Measurements from ENCODE around the gene PSME1. TPM values are rescaled to one million over a fixed set of nuclear protein-coding genes. Genes with fewer than 3 reads are reported as not detected.

Gene PSME1
- total and polyA plus RNA-seq, 2 of the 13 experiments (the other 11 are each of a cell fraction or from before 2014, with no cell fraction given): 159 to 608 TPM

DNA sequence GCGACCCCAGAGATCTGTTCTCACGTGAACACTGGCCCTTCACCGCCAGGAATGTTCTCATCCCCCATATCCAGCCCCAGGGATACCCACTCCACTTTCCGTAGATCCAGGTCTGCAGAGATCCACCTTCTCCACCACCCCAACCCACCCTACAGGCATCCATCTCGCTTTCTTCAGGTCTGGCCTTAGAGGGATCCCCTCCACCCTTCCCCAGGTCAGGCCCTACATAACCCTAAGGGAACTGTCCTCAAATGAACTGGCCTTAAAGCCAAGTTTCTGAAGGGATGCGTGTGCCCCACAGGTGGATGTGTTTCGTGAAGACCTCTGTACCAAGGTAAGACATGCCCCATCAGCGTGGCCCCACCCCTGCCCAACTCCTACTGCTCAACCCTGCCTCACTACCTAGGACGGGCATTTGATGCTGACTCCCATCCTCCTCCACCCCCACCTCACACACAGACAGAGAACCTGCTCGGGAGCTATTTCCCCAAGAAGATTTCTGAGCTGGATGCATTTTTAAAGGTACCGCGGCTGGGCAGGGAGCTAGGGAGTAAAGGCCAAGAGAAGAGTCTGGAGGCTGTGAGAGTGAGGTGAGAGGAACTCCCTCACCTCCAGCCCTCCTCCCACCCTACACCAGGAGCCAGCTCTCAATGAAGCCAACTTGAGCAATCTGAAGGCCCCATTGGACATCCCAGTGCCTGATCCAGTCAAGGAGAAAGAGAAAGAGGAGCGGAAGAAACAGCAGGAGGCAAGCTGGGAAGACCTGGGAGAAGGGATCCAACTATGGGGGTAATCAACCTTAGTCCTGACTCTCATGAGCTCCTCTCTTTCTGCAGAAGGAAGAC, 912 bp downstream of the PSME1 start (continued):
- TF ChIP-seq ZNF251 (CRISPR knock-in tag; IDR thresholded peaks at IDR 0.05): peak; percentile 43; the same call in 1 of the 2 replicates
- no peak for TF ChIP-seq ZNF891 (CRISPR knock-in tag; IDR thresholded peaks at IDR 0.05)
- no peak for TF ChIP-seq ZNF232 (CRISPR knock-in tag; IDR thresholded peaks at IDR 0.05; ENCODE audit: borderline replicate concordance)
- TF ChIP-seq, protein P1, sequence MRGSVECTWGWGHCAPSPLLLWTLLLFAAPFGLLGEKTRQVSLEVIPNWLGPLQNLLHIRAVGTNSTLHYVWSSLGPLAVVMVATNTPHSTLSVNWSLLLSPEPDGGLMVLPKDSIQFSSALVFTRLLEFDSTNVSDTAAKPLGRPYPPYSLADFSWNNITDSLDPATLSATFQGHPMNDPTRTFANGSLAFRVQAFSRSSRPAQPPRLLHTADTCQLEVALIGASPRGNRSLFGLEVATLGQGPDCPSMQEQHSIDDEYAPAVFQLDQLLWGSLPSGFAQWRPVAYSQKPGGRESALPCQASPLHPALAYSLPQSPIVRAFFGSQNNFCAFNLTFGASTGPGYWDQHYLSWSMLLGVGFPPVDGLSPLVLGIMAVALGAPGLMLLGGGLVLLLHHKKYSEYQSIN (CRISPR knock-in tag; IDR thresholded peaks at IDR 0.05; ENCODE audit: borderline replicate concordance): no peak
- 0 out of 2 replicates have a peak, but pooled peaks have one; percentile 39 for TF ChIP-seq ZNF550 (CRISPR knock-in tag; IDR thresholded peaks at IDR 0.05; ENCODE audit: borderline replicate concordance)
- no peak for TF ChIP-seq ZFP1 (CRISPR knock-in tag; IDR thresholded peaks at IDR 0.05)

DNA sequence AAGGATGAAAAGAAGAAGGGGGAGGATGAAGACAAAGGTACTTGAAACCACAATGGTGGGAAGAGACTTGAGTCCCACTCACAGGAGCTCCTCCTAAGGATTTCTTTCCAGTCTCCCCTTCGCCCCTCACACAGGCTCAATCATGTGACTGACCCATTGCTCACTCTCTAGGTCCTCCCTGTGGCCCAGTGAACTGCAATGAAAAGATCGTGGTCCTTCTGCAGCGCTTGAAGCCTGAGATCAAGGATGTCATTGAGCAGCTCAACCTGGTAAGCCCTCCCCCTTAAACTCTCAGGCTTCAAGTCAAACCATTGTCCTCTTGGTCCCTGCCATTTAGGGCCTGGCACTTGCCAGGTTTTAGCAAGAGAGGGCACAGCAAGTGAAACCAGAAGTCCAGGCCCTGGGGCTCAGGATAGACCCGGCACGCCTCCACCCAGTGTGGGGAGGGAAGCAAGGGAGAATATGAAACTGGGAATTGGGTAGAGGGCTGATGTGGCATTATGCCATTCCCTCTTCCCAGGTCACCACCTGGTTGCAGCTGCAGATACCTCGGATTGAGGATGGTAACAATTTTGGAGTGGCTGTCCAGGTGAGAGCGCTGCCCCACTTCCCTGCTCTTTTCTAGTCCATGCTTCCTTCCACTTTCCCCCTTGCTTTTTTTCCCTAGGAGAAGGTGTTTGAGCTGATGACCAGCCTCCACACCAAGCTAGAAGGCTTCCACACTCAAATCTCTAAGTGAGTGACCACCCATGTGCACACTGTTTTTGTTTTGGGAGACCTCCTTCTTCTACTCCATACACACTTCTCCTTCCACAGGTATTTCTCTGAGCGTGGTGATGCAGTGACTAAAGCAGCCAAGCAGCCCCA, 1.8 kb downstream of the PSME1 start:
- no peaks in the 10 kb centered on the region for H3K9me3 ChIP-seq (ENCODE audit: low read length)
- H3K79me2 ChIP-seq (ENCODE audit: insufficient read depth, low read length): peaks cover 44% of the 10 kb centered on the region
- ChIA-PET CTCF (ENCODE audit: low intra/inter-chr PET ratio, low total read pairs) (no interaction called here), POLR2A (interaction anchor here (0.9 to 22.7 kb wide), 15 partner anchors 9 to 1043 kb away, joined by 3 to 977 read pairs (median 27); partner anchors contain the start of genes ACIN1, C14orf119, CHMP4A and CIDEB)
- H3K4me3 ChIP-seq (replicated peaks in 1 of 3; ENCODE audit: insufficient read depth in 1 of 3, low read depth in 2 of 3, low read length in 3 of 3): peak overlapping the region; percentile 91 to 98 (median 93); a peak in 4 of 6 replicates
- H3K4me1 ChIP-seq (ENCODE audit: insufficient read depth, low read length): peaks cover 59% of the 10 kb centered on the region
- in situ Hi-C loops (cut with HindIII; ENCODE audit: extremely low pct_ligation_motif_present, low pct_unique_long_range_greater_than_20kb) (loop anchor here (25.0 kb wide), 1 partner anchor 825 kb away; the partner anchor contains the start of genes BCL2L2, PABPN1 and PPP1R3E), intact Hi-C loops (cut with micrococcal nuclease; ENCODE audit: unreplicated experiment) (no loop called here)
- H3K9ac ChIP-seq (ENCODE audit: insufficient read depth, low read depth, low read length): peak overlapping the region; percentile 94
- peaks cover 17 to 26% of the 10 kb centered on the region in 2 experiments for H3K36me3 ChIP-seq (replicated peaks in 1 of 2; ENCODE audit: control insufficient read depth in 1 of 2, insufficient read depth in 2 of 2, low read length in 2 of 2)
- DNase-seq (ENCODE audit: low spot score): no peak
- no peak overlapping the region for H2AFZ ChIP-seq (ENCODE audit: low read length)
- whole genome bisulfite sequencing (ENCODE audit: low lambda C conversion rate): 92% methylated on average over 8 of the region's 8 CpGs
- H4K20me1 ChIP-seq (ENCODE audit: insufficient read depth, low read length): peaks cover 11% of the 10 kb centered on the region
- FAIRE-seq: no peak
- no peak for ATAC-seq
- BruUV-seq (replicated peaks): TSS peak; percentile 61
- peak overlapping the region; percentile 75 for H3K27ac ChIP-seq (ENCODE audit: extremely low read length, insufficient read depth, low read length)
- H3K27me3 ChIP-seq (ENCODE audit: control insufficient read depth in 1 of 2, insufficient read depth in 2 of 2, low read length in 2 of 2): no peaks in the 10 kb centered on the region; a peak in 1 of 5 replicates
- H3K4me2 ChIP-seq (ENCODE audit: low read depth, low read length): peak overlapping the region; percentile 97
- TF ChIP-seq BHLHE40 (IDR thresholded peaks at IDR 0.05; ENCODE audit: low read length) (peak; percentile 1; the same call in 1 of the 2 replicates), SP2 (CRISPR knock-in tag; IDR thresholded peaks at IDR 0.05) (no peak), KDM3A (CRISPR knock-in tag; IDR thresholded peaks at IDR 0.05; ENCODE audit: low read depth) (0 out of 2 replicates have a peak, but pooled peaks have one; percentile 4), ZNF530 (CRISPR knock-in tag; IDR thresholded peaks at IDR 0.05; ENCODE audit: low read depth) (no peak), DR1 (CRISPR knock-in tag; IDR thresholded peaks at IDR 0.05) (no peak), REPIN1 (CRISPR knock-in tag; IDR thresholded peaks at IDR 0.05; ENCODE audit: borderline replicate concordance, low read depth) (no peak), ATAD3A (CRISPR knock-in tag; IDR thresholded peaks at IDR 0.05) (0 out of 2 replicates have a peak, but pooled peaks have one; percentile 19), ZNF614 (CRISPR knock-in tag; IDR thresholded peaks at IDR 0.05; ENCODE audit: borderline replicate concordance) (no peak)
- TF ChIP-seq, protein P2, sequence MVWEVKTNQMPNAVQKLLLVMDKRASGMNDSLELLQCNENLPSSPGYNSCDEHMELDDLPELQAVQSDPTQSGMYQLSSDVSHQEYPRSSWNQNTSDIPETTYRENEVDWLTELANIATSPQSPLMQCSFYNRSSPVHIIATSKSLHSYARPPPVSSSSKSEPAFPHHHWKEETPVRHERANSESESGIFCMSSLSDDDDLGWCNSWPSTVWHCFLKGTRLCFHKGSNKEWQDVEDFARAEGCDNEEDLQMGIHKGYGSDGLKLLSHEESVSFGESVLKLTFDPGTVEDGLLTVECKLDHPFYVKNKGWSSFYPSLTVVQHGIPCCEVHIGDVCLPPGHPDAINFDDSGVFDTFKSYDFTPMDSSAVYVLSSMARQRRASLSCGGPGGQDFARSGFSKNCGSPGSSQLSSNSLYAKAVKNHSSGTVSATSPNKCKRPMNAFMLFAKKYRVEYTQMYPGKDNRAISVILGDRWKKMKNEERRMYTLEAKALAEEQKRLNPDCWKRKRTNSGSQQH (CRISPR knock-in tag; IDR thresholded peaks at IDR 0.05; ENCODE audit: low read depth): no peak
- TF ChIP-seq, protein P3, sequence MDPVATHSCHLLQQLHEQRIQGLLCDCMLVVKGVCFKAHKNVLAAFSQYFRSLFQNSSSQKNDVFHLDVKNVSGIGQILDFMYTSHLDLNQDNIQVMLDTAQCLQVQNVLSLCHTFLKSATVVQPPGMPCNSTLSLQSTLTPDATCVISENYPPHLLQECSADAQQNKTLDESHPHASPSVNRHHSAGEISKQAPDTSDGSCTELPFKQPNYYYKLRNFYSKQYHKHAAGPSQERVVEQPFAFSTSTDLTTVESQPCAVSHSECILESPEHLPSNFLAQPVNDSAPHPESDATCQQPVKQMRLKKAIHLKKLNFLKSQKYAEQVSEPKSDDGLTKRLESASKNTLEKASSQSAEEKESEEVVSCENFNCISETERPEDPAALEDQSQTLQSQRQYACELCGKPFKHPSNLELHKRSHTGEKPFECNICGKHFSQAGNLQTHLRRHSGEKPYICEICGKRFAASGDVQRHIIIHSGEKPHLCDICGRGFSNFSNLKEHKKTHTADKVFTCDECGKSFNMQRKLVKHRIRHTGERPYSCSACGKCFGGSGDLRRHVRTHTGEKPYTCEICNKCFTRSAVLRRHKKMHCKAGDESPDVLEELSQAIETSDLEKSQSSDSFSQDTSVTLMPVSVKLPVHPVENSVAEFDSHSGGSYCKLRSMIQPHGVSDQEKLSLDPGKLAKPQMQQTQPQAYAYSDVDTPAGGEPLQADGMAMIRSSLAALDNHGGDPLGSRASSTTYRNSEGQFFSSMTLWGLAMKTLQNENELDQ (CRISPR knock-in tag; IDR thresholded peaks at IDR 0.05; ENCODE audit: borderline replicate concordance): peak; percentile 67; the same call in 1 of the 2 replicates

All from HepG2 (cell line).